GM19397 (cell line): ENCODE measurements around the gene GRHL1.

Source experiments
- ATAC-seq: cut with Tn5 transposase; IDR thresholded peaks from one replicate; pipeline ENCODE4 v1.9.1; 2021; ENCODE audit warnings: mild to moderate bottlenecking, moderate library complexity; ENCODE audit not compliant: unreplicated experiment

Gene GRHL1

DNA sequence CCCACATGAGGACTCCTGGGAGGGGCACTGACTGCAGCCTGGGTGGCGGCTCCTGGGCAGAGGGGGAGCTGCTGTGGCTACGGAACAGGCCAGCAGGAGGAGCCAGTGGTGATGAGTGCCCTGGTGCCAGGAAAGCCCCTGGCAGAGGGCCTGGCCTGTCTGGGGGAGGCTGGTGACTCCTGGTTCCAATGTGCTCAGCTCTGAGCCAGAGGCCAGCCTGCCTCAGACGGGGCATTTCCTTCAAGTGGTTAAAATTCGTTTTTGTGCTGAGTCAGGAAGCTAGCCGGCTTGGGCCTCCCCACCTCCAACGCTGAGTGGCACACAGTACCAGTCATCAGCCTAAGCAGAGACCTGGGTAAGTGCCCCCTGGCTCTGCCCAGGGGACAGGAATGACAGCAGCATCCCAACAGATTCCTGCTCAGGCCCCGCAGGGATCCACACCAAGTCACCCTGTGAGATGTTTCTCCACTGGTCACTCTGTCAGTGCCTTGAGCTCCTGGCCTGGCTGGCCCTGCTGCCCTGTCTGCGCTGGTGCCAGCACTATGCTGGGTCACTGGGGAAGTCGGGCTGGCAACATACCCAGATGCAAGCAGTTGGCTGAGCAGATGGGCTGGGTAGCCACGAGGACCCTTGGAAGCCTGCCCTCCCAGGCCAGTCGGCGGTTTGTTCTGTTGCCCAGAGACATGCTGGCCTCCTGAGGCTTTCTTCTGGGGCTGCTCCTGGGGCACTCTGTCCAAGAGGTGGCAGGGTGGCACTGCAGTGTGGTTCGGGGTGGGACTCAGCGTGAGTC, 84.8 kb downstream of the GRHL1 start:
- ATAC-seq: no peak

GRCh38 chr2:10038123-10038522, 86.6 kb downstream of the GRHL1 start:
- no peak for ATAC-seq

GRCh38 chr2:10038716-10039115, 87.2 kb downstream of the GRHL1 start:
- no peak for ATAC-seq

GRCh38 chr2:10039658-10040410, 88.3 kb downstream of the GRHL1 start:
- ATAC-seq: no peak

- no peak for ATAC-seq
Observed at GRCh38 chr2:10041711-10042110, 90.2 kb downstream of the GRHL1 start.

- ATAC-seq: no peak
Observed at GRCh38 chr2:10042301-10043161, 91.0 kb downstream of the GRHL1 start.

DNA sequence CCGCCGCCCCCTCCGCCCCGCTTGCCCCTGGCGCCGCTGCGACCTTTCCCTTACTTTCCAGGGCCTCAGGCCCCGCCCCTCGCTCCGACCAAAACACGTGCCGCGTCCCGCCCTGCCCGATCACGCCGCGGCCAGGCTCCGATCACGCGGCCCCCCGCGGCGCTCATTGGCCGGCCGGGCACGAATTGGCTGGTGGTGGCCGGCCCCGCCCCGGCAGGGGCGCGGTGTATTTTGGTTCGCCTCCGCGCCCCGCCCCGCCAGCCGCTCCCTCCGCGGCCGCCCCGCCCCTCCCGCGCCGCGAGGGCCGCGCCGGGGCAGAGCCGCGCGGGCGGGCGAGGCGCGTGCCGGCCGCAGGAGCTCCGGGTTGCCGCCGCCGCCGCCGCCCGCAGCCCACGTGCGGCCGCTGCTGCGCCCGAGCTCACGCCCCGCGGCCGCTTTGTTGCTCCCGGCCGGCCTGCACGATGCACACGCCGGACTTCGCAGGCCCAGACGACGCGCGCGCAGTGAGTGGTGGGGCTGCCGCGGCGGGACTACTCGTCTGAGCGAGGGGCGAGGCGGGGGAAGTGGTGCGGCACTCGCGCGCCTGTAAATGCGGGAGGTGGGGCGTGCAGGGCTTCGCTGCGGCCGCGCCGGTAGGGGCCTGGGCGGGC, 91.9 kb downstream of the GRHL1 start, which contains the start of gene KLF11:
Gene KLF11 (plus strand): TSS at position 295 of the 650 bp plus-strand sequence. CDS start 167 bp downstream, at position 462.
- peak; percentile 72 for ATAC-seq

DNA sequence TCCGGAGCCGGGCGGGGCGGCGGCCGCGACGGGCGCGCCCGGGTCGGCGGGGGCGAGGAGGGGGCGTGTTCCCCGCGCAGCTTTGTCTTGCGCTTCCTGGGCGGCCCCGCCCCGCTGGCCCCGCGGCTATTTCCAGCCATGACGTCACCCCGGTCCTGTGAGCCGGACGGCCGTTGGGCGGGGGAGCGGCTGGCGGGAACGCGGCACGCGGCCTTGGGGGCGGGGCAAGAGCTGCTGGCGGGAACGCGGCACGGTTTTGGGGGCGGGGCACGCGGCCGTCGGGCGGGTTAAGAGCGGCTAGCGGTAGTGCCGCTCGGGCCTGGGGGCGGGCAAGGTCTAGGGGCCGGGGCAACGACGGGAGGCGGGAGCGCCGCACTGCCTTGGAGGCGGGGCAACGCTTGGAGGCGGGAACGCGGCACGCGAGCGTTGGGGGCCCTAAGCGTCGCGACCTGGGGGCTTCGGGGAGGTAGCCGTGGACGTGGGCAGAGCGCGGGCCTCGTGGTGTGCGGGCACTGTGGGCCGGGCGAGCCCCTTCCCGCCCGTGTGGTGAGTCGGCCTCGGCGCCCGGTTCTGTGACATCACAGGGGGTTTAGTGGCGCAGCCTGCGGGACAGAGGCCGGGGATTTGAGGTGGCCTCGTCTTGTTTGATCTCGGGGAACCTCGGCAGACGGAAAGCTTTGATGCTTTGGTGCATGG, 92.6 kb downstream of the GRHL1 start:
- peak; percentile 21 for ATAC-seq

- ATAC-seq: no peak
Observed at GRCh38 chr2:10045561-10046355, 94.3 kb downstream of the GRHL1 start.

GRCh38 chr2:10046931-10047330, 95.4 kb downstream of the GRHL1 start:
- no peak for ATAC-seq

- no peak for ATAC-seq
Observed at GRCh38 chr2:10047616-10048500, 96.4 kb downstream of the GRHL1 start.

DNA sequence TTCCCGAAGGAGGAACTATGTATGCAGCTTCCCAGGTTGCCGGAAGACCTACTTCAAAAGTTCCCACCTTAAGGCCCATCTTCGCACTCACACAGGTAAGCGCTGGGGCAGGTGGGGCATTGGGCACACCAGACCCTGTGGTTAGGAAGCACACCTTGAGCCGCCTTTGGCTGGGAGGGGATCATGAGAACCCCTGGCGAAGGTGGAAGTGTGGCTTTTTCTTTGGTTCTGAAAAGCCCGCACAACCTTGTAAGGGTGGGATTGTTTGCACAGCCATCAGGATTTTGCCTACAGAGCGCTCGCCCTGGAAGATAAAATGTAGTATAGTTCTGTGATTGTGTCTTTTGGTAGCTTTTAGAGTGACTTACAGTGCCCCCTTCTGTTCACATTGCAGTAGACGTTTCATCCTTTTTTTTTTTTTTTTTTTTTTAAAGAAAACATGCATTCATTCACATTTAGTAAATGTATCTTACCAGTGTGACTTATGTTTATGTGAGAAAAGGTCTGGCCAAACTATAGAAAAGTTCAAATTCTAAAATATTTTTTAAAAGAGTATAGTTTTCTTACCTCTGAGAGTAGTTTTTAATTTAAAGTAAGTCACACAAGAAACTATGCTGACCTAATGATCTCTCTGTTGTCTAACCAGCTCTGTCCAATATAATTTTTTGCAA, 97.1 kb downstream of the GRHL1 start:
- ATAC-seq: no peak
